ENCODE results near the gene PNPLA1. TPM values are rescaled to one million over a fixed set of nuclear protein-coding genes. Genes with fewer than 3 reads are reported as not detected.

The PNPLA1 gene
- total RNA-seq, 1 donor from 2014 or later = not detected

- ChIA-PET POLR2A (interaction anchor here (0.6 kb wide), 1 partner anchor 113 kb away, joined by 4 read pairs; no protein-coding TSS in a partner anchor), CTCF (interaction anchor here (1.7 to 2.4 kb wide), 2 partner anchors 11 to 27 kb away, joined by 4 to 8 read pairs; no protein-coding TSS in a partner anchor)
- H3K27me3 Mint-ChIP-seq = no peaks in the 10 kb centered on the region
- no peak overlapping the region for H3K4me3 Mint-ChIP-seq
- no peaks in the 10 kb centered on the region for H3K9me3 Mint-ChIP-seq
- intact Hi-C loops (cut with micrococcal nuclease) = no loop called here
- H3K27ac Mint-ChIP-seq = no peak overlapping the region
- H3K36me3 Mint-ChIP-seq (ENCODE audit: low read depth) = no peaks in the 10 kb centered on the region
- peaks cover 20% of the 10 kb centered on the region for H3K4me1 Mint-ChIP-seq
- no peak for DNase-seq
- TF ChIP-seq CTCF (IDR thresholded peaks at IDR 0.05) = no peak
- ATAC-seq (ENCODE audit: low read depth) = no peak
Measured at GRCh38 chr6:36313649-36313936, 43.7 kb downstream of the PNPLA1 start.

GRCh38 chr6:36314221-36315014 is 44.6 kb downstream of the PNPLA1 start:
- Mint-ChIP-seq H3K36me3 (ENCODE audit: low read depth) (no peaks in the 10 kb centered on the region), H3K4me3 (no peak overlapping the region), H3K27ac (no peak overlapping the region), H3K4me1 (peaks cover 20% of the 10 kb centered on the region), H3K27me3 (no peaks in the 10 kb centered on the region), H3K9me3 (no peaks in the 10 kb centered on the region)
- no peak for TF ChIP-seq CTCF (IDR thresholded peaks at IDR 0.05)
- ChIA-PET POLR2A (interaction anchor here (0.6 kb wide), 1 partner anchor 113 kb away, joined by 4 read pairs; no protein-coding TSS in a partner anchor), CTCF (interaction anchor here (1.7 kb wide), 1 partner anchor 27 kb away, joined by 4 read pairs; no protein-coding TSS in a partner anchor)
- intact Hi-C loops (cut with micrococcal nuclease) = no loop called here
- no peak for ATAC-seq (ENCODE audit: low read depth)
- DNase-seq = no peak

GRCh38 chr6:36315921-36316320 is 46.1 kb downstream of the PNPLA1 start:
- no peak for ATAC-seq (ENCODE audit: low read depth)
- CTCF ChIA-PET = interaction anchor here (0.9 kb wide), 1 partner anchor 25 kb away, joined by 4 read pairs; no protein-coding TSS in a partner anchor
- Mint-ChIP-seq H3K4me3 (no peak overlapping the region), H3K36me3 (ENCODE audit: low read depth) (no peaks in the 10 kb centered on the region), H3K4me1 (peaks cover 20% of the 10 kb centered on the region), H3K9me3 (no peaks in the 10 kb centered on the region), H3K27ac (no peak overlapping the region), H3K27me3 (no peaks in the 10 kb centered on the region)
- POLR2A ChIA-PET = no interaction called here
- DNase-seq = no peak
- intact Hi-C loops (cut with micrococcal nuclease) = no loop called here
- TF ChIP-seq CTCF (IDR thresholded peaks at IDR 0.05) = no peak

GRCh38 chr6:36317623-36318022 is 47.8 kb downstream of the PNPLA1 start:
- CTCF ChIA-PET = interaction anchor here (3.8 kb wide), 1 partner anchor 16 kb away, joined by 13 read pairs; no protein-coding TSS in a partner anchor

More at GRCh38 chr6:36317623-36318022, 47.8 kb downstream of the PNPLA1 start:
- TF ChIP-seq CTCF (IDR thresholded peaks at IDR 0.05) = no peak
- no peaks in the 10 kb centered on the region for H3K9me3 Mint-ChIP-seq
- DNase-seq (no peak), ATAC-seq (ENCODE audit: low read depth) (no peak)
- POLR2A ChIA-PET = no interaction called here
- H3K36me3 Mint-ChIP-seq (ENCODE audit: low read depth) = no peaks in the 10 kb centered on the region
- H3K27me3 Mint-ChIP-seq = no peaks in the 10 kb centered on the region
- no peak overlapping the region for H3K27ac Mint-ChIP-seq
- intact Hi-C loops (cut with micrococcal nuclease) = no loop called here
- peaks cover 13% of the 10 kb centered on the region for H3K4me1 Mint-ChIP-seq
- no peak overlapping the region for H3K4me3 Mint-ChIP-seq
